HG02759 (cell line): ENCODE measurements around the gene PLA2G4E.

ENCODE experiments used
- ATAC-seq: cut with Tn5 transposase; IDR thresholded peaks from one replicate; pipeline ENCODE4 v1.9.1; 2021; ENCODE audit warnings: mild to moderate bottlenecking, moderate library complexity; ENCODE audit not compliant: unreplicated experiment

The PLA2G4E gene

DNA sequence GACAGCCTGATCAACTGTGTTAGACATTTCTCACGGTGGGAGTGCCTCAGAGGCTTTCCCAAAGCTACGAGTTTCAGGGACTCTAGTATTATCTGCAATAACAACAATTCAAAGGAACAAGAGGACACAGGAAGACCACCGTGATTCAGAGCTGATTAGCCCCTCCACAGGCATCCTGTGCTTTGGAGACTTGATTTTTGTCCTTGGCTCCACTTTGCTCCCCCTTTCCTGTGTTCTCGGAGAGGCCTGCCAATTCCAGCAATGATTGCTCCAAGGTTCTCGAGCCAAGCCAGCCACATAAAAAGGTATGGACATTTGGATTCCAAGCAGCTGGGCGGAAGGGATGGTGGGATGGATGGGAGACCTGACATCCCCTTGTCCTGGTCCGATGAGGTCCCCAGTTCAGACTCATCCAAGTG lies 62.8 kb downstream of the PLA2G4E start:
- ATAC-seq, result no peak

DNA sequence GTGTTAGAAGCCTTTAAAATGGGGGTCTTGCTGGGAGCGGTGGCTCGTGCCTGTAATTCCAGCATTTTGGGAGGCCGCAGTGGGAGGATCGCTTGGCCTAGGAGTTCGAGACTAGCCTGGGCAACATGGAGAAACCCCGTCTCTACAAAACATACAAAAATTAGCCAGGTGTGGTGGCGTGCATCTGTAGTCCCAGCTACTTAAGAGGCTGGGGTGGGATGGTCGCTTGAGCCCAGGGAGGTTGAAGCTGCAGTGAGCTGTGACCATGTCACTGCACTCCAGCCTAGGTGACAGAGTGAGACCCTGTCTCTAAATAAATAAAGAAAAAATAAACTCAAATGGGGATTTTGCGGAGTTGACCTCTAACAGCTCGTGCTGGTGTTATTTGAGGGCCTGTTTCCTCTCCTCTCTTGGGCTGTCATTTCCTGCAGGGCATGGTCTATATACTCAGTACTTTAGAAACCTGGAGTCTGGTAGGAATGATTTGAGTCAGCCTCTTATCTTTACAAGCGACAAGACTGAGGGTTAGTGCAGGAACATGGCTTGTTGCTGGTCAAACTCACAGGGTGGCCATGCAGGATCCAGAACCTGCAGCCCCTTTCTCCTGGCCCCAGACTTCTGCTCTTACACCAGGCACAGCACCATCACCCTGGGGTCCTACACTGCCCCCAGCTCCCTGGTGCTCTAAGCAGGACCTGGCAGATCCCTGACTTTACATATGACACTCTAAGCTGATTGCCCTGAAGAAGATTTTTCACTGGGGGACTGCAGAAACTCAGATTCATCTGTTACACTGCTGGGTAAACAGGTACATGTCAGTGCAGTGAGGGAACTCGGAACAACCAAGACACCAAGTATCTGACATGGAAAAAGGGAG lies 63.6 kb downstream of the PLA2G4E start:
- peak; percentile 83 for ATAC-seq

DNA sequence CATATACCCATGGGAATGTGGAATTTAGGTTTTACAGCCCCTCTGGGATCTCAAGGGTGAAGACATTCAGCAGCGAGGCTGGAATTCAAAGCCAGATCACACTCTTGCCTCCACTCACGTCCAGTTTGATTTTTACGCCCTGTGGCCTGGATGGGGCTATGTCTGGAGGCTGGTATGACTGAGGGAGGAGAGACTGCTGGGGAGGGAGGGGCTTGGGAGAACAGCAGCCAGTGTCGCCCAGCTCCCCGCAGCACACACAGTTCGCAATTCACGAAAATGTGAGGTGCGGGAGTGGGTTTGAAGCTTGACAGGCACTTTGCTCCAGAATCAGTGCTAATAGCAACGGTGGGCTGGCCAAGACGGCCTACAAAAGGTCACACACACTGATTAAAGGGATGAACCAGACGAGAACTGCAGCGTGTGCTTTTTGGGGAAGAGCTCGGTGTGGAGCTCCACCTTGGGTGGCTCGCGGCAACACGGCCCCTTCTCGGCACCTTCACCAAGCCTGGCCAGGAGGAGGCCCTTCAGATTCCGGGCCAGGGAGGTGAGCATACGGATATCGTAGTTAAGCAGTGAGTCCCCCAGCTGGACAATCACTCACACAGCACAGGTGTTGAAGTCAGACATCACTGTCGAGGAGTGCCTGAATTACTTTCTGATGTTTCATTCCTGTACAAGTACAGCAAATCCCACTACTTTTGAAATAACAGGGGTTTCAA lies 64.9 kb downstream of the PLA2G4E start:
- no peak for ATAC-seq

DNA sequence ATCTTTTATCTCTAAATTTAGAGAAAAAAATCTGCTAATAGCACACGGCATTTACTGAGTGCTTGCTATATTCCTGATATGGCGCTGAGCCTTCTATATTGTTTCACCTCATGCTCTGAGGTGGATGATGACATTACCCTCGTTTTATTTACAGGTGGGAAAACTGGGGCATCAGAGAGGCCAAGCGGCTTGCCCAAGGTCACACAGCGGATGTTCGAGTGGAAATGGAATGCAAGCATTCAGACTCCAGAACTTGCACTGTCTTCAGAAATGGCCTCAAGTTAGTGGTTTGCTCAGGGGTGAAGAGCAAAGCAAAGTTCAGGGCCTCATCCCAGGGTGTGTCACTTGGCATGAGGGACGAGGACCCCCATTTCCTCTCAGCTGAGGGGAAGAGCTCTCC lies 65.7 kb downstream of the PLA2G4E start:
- no peak for ATAC-seq

DNA sequence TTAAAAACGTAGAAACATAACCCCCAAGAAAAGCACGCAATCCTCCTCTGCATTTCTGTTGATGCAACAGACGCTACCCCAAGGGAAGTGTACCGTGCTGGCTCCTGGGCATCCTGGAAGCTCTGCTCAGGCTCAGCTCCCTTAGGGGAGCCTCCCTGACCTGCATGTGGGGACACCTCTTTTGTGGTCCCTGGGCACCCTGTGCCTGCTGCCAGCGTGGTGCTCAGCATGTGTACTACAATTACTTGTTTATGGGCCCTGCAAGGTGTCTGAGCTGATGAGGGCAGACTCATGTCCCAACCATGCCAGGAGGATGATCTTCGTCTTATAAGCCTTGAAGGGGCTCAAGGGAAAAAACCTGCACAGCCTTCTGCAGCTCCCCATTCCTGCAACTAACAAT lies 66.8 kb downstream of the PLA2G4E start:
- ATAC-seq, result no peak

DNA sequence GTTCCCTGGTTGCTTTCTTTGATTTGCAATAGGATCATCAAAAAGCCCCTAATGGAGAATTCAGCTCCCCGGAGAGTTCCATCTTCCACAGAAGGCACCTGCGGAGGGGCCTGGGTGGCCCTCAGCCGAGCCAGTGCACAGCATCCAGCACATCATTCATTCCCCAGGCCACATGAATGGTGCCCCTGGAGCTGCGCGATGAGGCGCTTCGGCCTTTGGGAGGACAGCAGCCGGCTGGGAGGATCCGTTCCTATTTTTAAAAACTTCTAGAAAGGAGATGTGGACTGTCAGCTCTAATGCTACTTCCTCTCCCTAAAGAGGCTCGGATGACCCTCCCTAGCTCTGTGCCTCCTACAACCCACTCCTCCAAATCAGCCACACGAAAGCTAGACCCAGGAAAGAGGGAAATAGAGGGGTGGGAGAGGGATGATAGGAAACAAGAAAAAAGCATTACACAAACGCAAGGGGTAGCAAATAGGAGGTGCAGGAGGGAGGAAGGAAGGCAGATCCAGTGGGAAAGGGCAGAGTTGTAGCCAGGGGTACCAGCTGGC lies 68.8 kb downstream of the PLA2G4E start:
- ATAC-seq, result no peak

DNA sequence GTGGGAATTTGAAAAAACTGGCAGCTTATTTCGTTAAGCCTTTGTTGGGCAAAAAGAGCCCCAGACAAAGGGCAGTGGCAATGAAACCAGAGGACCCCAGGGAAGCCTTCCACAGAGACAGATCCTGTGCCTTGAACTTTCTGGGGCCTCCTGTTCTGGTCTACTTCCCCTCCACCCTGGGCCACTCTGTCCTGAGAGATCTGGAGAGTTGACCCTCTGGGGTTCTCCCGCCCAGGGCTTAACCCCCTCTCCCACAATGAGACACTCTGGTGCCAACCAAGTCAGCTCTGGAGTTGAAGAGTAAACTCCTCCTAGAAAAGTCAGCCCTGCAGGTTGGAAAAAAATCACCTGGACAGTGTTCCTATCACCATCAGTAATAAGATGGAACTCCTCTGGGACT lies 69.3 kb downstream of the PLA2G4E start:
- ATAC-seq, result no peak

DNA sequence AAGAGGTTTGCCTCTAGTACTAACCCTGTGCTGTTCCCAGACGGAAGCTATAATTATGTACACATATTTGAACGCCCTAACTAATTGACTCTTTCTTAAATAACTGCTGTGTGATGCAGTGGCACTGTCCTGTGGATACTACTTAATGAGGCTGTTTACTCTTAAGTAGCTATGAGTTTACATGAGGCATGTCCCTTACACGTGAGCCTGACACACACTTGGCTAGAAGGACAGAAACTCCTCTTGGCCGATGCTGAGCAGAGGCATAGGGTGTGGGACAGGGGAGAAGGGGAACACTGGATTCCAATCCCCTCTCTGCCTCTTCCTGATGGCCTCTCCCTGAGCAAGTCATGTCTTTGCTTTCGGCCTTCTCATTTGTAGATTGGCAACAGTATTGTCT lies 70.4 kb downstream of the PLA2G4E start:
- no peak for ATAC-seq

DNA sequence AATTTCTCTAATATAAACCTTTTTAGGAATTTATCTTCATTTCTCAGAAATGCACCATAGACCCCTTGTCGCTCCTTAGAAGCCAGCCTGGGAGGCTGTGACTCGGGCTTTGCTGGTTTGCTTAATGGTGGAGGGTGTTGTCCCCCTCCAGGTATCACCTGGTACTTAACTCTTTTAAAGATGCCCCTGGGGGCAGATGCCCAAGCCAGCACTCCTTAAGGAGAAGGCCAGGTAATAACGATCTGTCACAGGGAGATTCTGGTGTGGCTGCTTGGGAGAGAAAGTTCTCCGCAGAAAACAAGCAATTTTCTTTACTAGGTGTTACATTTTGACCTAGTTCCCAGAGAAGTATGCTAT lies 70.7 kb downstream of the PLA2G4E start:
- no peak for ATAC-seq

DNA sequence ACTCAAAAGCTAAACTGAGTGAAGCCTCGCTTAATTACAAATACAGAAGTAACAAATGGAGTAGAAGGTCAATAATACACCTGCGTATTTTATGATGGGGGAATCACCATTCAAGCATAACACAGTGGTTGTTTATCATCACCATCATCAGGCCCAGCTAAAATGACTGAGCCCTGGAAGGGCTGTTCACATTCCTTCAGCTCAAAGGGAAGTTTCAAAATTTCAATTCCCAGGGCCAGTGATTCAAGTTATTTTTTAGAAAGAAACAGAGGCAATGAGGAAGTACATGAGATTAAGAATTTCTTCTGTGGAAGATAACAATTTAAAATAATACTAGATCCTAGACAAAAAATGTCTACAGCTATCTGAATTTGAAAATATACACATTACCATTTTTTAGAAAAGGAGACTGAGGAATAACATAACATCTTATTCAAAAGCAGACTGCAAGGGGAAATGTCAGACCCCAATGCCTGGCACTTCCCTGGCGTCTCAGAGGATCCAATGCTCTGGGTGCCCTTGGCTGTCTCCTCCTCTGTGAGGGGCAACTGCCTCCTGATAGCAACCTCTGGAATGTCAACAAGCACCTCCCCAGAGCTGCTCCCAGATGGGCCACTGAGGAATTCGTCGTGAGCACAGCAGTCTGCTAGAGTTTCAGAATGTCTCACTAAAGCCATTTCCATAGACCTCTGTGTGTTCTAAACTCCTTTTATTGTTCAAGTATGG lies 71.3 kb downstream of the PLA2G4E start:
- ATAC-seq, result no peak

DNA sequence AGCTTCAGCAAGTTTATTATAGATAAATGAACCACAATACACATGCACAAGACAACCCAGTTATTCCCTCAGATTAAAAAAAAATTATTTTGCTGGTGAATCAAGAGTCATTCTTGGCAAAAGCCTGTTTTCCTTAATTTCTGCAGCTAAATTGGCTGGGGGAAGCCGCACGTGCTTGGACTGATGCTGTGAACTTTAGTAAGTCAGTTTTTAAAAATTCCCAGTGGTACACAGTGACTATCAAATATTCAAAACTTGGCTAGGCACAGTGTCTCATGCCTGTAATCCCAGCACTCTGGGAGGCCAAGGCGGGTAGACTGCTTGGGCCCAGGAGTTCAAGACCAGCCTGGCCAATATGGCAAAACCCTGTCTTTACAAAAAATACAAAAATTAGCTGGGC lies 72.4 kb downstream of the PLA2G4E start:
- no peak for ATAC-seq

DNA sequence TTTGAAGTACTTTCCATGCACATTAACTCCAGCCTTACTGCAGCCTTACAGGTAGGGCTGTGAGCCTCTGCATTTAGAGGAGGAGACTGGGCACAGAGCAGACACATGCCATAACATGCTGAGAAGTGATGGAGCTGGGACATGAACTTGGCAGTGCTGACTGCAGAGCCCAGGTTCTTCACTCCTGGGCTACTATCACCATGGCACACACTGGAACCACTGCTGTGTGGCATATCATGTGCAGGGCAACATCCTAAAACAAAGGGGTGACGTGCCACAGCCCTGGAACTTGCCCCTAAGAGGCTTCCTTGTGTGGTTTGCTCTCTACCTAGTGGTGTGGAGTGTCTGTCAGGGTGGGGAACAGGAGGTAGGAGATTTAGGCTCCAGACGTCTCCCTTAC lies 73.9 kb downstream of the PLA2G4E start:
- ATAC-seq, result no peak

DNA sequence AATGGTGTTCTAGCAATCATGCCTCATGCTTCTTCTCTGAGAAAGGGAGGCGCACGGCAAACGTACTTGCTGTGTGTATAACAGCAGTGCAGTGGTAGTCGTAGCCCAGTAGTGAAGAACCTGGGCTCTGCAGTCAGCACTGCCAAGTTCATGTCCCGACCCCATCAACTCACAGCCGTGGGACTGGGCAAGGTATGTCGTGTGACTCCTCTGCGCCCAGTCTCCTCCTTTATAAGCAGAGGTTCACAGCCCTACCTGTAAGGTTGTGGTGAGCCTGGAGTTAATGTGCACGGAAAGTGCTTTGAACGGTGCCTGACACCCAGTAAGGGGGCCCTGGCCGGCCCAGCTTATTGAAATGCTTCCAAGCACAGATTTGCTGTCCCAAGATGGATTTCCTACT lies 75.1 kb downstream of the PLA2G4E start:
- no peak for ATAC-seq

DNA sequence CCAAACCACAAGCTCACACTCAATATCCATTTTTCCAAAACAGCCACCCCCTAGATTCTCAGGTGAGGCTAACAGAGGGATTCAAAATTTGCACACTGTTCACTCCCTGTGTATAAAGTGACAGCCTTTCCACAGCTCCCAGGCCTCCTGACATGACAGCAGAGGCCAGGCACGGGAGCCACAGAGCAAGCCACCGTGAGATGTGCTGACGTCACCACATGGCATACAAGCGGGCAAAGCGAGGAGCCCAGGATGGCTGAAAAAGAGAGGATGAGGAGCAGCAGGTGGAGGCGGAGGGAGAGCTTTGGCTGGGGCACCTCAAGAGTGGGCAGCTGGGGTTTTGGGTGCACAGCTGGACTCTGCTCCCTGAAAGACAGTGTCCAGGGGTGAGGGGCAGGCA lies 75.6 kb downstream of the PLA2G4E start:
- ATAC-seq, result no peak

DNA sequence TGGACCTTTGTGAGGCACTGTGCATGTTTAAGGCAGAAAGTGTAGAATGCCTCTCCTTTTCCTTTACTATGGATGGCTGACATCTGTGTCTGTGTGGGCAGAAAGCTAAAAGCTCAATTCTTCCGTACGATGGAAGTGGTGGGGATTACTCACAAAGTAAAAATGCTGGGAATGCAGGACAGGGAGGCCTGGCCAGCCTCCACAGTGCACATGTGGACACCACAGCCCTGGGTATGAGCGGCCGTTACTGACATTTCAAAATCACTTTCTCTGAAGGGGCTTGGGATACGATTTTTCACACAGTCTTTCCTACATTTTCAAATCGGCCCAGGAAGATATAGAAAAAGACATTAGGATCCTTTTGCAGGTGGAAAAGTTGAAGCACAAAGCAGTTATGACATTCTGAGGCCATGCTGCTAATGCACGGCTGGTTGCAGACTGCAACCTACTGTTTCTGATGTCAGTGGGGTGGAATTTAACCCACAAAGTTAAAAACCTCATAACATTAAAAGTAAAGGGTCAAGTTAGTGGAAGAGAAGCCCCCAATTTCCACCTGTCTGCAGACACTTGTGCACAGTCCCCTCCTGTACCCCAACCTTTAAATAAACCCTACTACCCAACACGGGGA lies 76.4 kb downstream of the PLA2G4E start:
- no peak for ATAC-seq

DNA sequence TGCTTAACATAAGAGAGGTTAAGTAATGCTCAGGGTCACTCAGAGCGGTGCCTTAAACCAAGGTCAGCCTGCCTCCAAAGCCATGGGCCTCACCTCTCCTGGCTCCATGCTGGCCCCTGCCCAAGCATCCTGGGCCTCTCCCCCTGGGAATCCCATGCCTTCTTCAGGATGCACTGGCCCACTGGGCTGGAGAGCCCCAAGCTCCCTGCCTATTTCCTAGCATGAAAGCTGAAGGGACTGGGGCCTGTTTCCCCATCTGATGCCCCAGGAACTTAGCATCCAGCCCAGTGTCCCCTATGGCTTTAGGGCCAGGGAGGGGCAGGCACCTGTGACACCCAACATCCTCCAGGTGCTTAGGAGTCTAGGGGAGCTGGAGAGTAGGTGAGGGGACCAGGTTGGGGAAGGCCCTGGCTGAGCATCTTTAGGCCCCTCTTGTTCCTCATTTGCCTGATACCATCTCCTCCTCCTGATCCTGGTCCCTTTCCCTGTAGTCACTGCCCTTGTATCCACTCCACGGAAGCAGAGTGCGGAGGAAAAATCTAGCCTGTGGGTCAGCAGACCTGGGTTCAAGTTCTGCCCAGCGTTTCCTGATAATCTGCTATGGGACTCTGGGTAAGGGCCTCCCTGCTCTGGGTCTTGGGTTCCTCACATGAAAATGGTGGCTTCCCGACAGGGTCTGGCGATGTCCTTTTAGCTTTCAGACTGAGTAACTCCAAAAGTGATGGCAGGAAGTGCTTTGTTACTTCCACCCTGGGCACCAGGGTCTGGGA lies 77.1 kb downstream of the PLA2G4E start:
- no peak for ATAC-seq

DNA sequence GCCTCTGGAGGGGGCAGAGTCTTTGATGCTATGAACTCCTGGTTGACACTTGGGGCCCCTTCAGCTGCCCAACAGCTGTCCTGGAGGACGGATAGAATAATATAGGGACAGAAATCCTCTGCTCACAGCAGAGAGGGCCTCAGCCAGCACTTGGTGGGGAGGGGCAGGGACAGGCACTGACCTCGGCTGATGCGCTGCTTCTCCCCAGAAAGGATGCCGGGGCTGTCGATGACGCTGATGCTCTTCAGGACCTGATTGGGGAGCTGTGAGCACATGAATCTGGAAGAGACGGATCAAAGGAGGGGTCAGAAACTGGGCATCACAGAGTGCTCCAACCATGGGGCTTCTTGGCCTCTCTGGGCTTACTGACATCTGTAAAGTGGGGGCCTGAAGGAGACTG lies 78.0 kb downstream of the PLA2G4E start:
- no peak for ATAC-seq

DNA sequence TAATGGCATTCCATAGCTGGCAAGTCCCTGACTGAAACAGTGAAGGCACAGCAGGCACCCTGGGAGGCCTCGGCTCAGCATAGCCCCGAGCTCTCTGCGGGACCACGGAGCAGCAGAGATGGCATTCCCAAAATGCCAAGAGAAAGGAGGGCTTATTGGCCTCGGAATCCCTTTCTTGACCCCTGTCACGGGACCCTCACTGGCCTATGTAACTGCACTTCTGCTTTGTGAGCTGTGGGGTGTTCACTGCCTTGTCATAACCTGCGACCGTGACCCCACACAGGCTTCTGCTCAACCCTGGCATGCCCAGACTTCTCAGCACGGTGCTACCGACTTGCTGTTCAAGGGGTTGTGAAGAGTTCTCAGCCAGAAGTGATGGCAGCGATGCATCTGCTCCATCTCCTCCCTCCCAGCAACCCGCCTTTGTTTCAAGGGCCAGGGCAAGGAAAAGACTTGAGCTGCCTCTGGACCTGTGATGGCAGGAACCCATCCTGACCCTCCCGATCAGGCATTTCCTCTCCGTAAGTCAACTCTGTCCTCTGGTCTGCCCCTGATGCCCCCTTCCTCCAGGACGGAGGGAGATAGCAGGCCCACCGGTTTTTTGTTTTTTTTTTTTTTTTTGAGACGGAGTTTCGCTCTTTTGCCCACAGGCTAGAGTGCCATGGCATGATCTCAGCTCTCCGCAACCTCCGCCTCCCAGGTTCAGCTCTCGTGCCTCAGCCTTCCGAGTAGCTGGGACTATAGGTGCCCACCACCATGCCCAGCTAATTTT lies 79.0 kb downstream of the PLA2G4E start:
- ATAC-seq, result no peak

DNA sequence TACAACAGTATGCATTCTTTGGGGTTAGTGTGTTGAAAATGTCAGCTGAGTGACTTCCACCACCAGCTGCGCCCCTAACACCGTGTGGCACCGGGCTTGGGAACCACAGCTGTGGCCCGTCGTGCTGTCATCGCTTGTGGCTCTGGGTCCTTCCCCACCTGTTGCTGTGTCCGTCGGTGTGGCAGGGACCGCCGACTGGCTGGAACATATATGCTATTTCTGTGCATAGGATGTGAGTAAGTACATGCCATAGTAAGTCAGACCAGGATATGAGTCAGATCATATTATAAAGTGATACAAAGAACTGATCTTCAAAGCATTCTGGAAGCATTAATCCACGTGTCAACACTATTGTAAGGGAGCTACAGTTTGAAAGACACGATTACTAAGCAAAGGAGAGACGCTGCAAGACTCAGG lies 80.4 kb downstream of the PLA2G4E start:
- ATAC-seq, result no peak

DNA sequence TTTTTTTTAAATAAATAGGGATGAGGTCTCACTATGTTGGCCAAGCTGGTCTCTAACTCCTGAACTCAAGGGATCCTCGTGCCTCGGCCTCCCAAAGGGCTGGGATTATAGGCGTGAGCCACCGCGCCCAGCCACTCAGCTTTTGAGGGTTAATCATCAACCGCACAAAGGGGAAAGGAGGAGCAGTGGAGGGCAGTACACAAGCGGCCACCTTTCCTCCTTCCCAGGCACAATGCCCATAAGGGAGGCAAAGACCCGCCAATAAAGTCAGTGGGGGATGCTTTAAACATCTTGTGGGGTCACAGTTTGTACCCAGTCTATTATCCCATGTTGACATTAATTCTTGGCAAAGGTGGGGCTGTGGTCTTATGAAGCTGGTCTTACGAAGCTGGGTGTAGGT lies 80.9 kb downstream of the PLA2G4E start:
- no peak for ATAC-seq
